NCI-H226 (cell line): Measurements from ENCODE around the gene PSME2.

Experiments
- DNase-seq: peaks from one replicate; pipeline ENCODE4 v3.0.0-alpha.2; 2015

The PSME2 gene

GRCh38 chr14:24132976-24133375, 13.4 kb downstream of the PSME2 start:
- no peak for DNase-seq

GRCh38 chr14:24132061-24132685, 14.2 kb downstream of the PSME2 start:
- DNase-seq, result no peak

GRCh38 chr14:24131549-24131966, 14.9 kb downstream of the PSME2 start:
- no peak for DNase-seq

GRCh38 chr14:24130717-24131548, 15.5 kb downstream of the PSME2 start:
- no peak for DNase-seq

GRCh38 chr14:24130380-24130716, 16.1 kb downstream of the PSME2 start, which contains the start of gene FITM1:
Gene FITM1 (plus strand): TSS chr14:24130659. CDS start chr14:24131564, 905 bp downstream.
- DNase-seq, result no peak

GRCh38 chr14:24129410-24129998, 16.9 kb downstream of the PSME2 start:
- DNase-seq, result no peak

- DNase-seq, result no peak
These were observed 18.7 kb downstream of the PSME2 start for GRCh38 chr14:24127673-24128072.

GRCh38 chr14:24126939-24127338, 19.5 kb downstream of the PSME2 start:
- no peak for DNase-seq

GRCh38 chr14:24123424-24124417, 22.7 kb downstream of the PSME2 start:
- DNase-seq, result no peak

- DNase-seq, result no peak
These were observed 23.5 kb downstream of the PSME2 start for GRCh38 chr14:24122898-24123297.

- no peak for DNase-seq
These were observed 24.0 kb downstream of the PSME2 start for GRCh38 chr14:24122416-24122815.

- no peak for DNase-seq
These were observed 25.2 kb downstream of the PSME2 start for GRCh38 chr14:24121210-24121609.

- DNase-seq, result no peak
These were observed 26.7 kb downstream of the PSME2 start for GRCh38 chr14:24119691-24120090.

- DNase-seq, result no peak
These were observed 29.2 kb downstream of the PSME2 start for GRCh38 chr14:24117179-24117578.

GRCh38 chr14:24116128-24116814, 30.1 kb downstream of the PSME2 start:
- DNase-seq, result no peak

- no peak for DNase-seq
These were observed 30.8 kb downstream of the PSME2 start for GRCh38 chr14:24115422-24116127.

GRCh38 chr14:24114532-24115421, 31.6 kb downstream of the PSME2 start, which contains the start of the genes DCAF11 and NRL:
Gene DCAF11 (plus strand): TSS chr14:24114777. CDS start chr14:24115595, 818 bp downstream.
Gene NRL (minus strand): TSS chr14:24114949. CDS start chr14:24082848, 32,101 bp downstream.
- DNase-seq, result peak; percentile 99

GRCh38 chr14:24113801-24114531, 32.4 kb downstream of the PSME2 start:
- peak; percentile 80 for DNase-seq

GRCh38 chr14:24113379-24113800, 33.0 kb downstream of the PSME2 start:
- no peak for DNase-seq
